ENCODE measurements around the gene KTI12. TPM values are rescaled to one million over a fixed set of nuclear protein-coding genes. Genes with fewer than 3 reads are reported as not detected.

KTI12 gene
- total RNA-seq, 1 donor from 2014 or later, result 8.6 TPM

DNA sequence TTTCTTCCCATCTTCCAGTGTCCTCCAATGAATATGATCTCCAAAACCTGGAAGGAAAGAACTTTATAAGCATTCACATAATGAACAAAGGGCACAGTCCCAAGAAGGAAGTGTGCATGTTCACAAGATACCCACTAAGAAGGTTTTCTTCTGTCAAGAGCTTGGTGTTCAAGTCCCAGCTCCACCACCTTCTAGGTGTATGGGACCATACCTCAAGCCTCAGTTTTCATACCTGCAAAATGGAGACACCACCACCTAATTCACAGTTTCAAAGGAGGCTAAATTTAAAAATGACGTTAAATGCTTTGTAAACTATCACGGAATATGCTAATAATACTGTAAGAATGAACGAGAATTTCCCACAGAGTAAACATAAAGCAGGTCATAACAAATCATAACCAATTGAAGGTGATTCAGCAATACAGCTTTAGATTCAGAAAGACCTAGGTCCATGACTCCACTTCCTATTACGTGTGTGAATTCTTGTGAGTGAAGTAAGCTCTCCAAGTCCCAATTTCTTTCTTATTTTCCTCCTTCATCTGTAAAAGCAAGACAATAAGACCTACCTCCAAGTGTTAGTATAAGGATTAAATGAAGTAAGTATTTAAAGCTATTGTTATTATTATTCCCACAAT lies 8.1 kb upstream of the KTI12 start:
- Mint-ChIP-seq H3K4me3 (ENCODE audit: unreplicated experiment) (no peak overlapping the region), H3K36me3 (ENCODE audit: unreplicated experiment) (no peaks in the 10 kb centered on the region), H3K4me1 (ENCODE audit: low read depth, unreplicated experiment) (no peaks in the 10 kb centered on the region), H3K27me3 (ENCODE audit: unreplicated experiment) (peaks cover 1% of the 10 kb centered on the region), H3K9me3 (ENCODE audit: unreplicated experiment) (no peaks in the 10 kb centered on the region), H3K27ac (ENCODE audit: unreplicated experiment) (no peak overlapping the region)
- TF ChIP-seq, protein P1, sequence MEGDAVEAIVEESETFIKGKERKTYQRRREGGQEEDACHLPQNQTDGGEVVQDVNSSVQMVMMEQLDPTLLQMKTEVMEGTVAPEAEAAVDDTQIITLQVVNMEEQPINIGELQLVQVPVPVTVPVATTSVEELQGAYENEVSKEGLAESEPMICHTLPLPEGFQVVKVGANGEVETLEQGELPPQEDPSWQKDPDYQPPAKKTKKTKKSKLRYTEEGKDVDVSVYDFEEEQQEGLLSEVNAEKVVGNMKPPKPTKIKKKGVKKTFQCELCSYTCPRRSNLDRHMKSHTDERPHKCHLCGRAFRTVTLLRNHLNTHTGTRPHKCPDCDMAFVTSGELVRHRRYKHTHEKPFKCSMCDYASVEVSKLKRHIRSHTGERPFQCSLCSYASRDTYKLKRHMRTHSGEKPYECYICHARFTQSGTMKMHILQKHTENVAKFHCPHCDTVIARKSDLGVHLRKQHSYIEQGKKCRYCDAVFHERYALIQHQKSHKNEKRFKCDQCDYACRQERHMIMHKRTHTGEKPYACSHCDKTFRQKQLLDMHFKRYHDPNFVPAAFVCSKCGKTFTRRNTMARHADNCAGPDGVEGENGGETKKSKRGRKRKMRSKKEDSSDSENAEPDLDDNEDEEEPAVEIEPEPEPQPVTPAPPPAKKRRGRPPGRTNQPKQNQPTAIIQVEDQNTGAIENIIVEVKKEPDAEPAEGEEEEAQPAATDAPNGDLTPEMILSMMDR (IDR thresholded peaks at IDR 0.05; ENCODE audit: partially characterized antibody, unreplicated experiment), result no peak
- no peak for DNase-seq

DNA sequence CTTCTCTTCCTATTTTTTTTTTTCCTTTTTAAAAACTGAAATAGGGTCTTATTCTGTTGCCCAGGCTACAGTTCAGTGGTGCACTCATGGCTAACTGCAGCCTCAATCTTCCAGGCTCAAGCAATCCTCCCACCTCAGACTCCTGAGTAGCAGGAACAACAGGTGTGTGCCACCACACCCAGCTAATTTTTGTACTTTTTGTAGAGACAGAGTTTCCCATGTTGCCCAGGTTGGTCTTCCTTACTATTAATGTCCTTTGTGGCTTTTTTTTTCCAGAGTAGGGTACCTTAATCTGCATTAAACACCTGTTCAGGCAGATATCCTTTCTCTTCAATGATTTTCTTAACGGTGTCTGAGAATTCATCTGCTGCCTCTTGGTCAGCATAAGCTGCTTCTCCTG lies 4.3 kb upstream of the KTI12 start:
- Mint-ChIP-seq H3K9me3 (ENCODE audit: unreplicated experiment) (peaks cover 5% of the 10 kb centered on the region), H3K27ac (ENCODE audit: unreplicated experiment) (no peak overlapping the region), H3K27me3 (ENCODE audit: unreplicated experiment) (peaks cover 3% of the 10 kb centered on the region), H3K4me1 (ENCODE audit: low read depth, unreplicated experiment) (peaks cover 4% of the 10 kb centered on the region), H3K4me3 (ENCODE audit: unreplicated experiment) (no peak overlapping the region), H3K36me3 (ENCODE audit: unreplicated experiment) (no peaks in the 10 kb centered on the region)
- DNase-seq, result no peak
- TF ChIP-seq, protein P1 (IDR thresholded peaks at IDR 0.05; ENCODE audit: partially characterized antibody, unreplicated experiment), result no peak

DNA sequence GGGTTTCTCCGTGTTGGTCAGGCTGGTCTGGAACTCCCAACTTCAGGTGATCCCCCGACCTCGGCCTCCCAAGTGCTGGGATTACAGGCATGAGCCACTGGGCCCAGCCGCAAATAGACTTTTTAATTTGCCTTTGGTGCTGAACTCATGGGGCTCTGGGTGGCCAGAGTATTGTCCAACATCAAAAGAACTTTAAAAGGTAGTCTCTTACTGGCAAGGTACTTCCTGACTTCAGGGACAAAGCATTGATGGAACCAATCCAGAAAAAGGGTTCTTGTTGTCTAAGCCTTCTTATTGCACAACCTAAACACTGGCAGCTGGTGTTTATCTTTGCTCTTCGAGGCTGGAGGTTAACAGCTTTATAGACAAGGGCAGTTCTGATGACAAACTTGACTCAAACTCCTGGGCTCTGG lies 3.8 kb upstream of the KTI12 start:
- H3K4me1 Mint-ChIP-seq (ENCODE audit: low read depth, unreplicated experiment), result peaks cover 4% of the 10 kb centered on the region
- no peak overlapping the region for H3K4me3 Mint-ChIP-seq (ENCODE audit: unreplicated experiment)
- peaks cover 3% of the 10 kb centered on the region for H3K27me3 Mint-ChIP-seq (ENCODE audit: unreplicated experiment)
- H3K36me3 Mint-ChIP-seq (ENCODE audit: unreplicated experiment), result no peaks in the 10 kb centered on the region
- no peak overlapping the region for H3K27ac Mint-ChIP-seq (ENCODE audit: unreplicated experiment)
- TF ChIP-seq, protein P1 (IDR thresholded peaks at IDR 0.05; ENCODE audit: partially characterized antibody, unreplicated experiment), result no peak
- DNase-seq, result no peak
- peaks cover 5% of the 10 kb centered on the region for H3K9me3 Mint-ChIP-seq (ENCODE audit: unreplicated experiment)

DNA sequence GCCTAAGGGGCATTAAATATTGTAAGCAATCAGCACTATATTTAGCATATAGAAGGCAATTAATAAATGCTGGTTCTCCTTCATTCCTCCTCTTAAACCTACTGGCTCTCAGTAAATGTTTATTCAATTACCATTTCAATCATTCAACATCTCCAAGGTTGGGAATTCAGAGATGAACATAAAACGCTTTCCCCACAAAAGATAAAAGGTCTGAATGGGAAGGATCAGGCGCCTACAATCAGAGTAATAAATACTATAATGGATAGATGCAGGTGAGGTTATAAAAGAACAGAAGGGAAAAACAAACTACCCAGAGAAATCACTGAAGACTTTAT lies 407 bp upstream of the KTI12 start:
- DNase-seq, result no peak
- TF ChIP-seq, protein P1 (IDR thresholded peaks at IDR 0.05; ENCODE audit: partially characterized antibody, unreplicated experiment), result no peak
- Mint-ChIP-seq H3K4me1 (ENCODE audit: low read depth, unreplicated experiment) (peaks cover 12% of the 10 kb centered on the region), H3K27me3 (ENCODE audit: unreplicated experiment) (peaks cover 4% of the 10 kb centered on the region), H3K27ac (ENCODE audit: unreplicated experiment) (peak overlapping the region; percentile 62), H3K9me3 (ENCODE audit: unreplicated experiment) (peaks cover 5% of the 10 kb centered on the region), H3K4me3 (ENCODE audit: unreplicated experiment) (peak overlapping the region; percentile 93), H3K36me3 (ENCODE audit: unreplicated experiment) (no peaks in the 10 kb centered on the region)

DNA sequence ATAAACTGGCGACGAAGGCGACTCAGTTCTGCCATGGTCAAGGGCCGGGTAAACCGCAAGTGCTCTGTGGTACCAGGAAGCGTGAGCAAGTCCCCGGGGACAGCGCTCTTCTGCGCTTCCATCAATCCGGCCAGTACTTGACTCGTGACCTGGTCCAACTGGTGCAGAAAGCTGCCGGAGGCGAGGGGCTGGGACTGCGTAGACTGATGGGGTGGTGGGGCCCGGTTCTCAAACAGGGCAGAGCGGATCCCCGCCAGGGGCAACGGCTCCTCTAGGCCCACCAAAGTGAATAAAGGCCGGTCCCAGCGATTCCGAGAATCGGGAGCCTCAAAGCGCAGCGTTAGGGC lies 852 bp downstream of the KTI12 start:
- Mint-ChIP-seq H3K4me3 (ENCODE audit: unreplicated experiment) (peak overlapping the region; percentile 93), H3K4me1 (ENCODE audit: low read depth, unreplicated experiment) (peaks cover 12% of the 10 kb centered on the region), H3K27me3 (ENCODE audit: unreplicated experiment) (peaks cover 4% of the 10 kb centered on the region), H3K36me3 (ENCODE audit: unreplicated experiment) (no peaks in the 10 kb centered on the region), H3K27ac (ENCODE audit: unreplicated experiment) (peak overlapping the region; percentile 64), H3K9me3 (ENCODE audit: unreplicated experiment) (peaks cover 5% of the 10 kb centered on the region)
- peak; percentile 55 for DNase-seq
- TF ChIP-seq, protein P1 (IDR thresholded peaks at IDR 0.05; ENCODE audit: partially characterized antibody, unreplicated experiment), result no peak

Data from glutamatergic neuron (in vitro differentiated cells).